LNCAP (cell line): ENCODE results near the gene PDK3.

ENCODE experiments used
- CTCF ChIP-seq: fragments of 450-650 bp; IDR thresholded peaks from 2 replicates; pipeline ENCODE4 v1.5.1; 2017; ENCODE audit warnings: mild to moderate bottlenecking

PDK3 gene

GRCh38 chrX:24464836-24465531, at the start of gene PDK3:
TSS of gene PDK3 (plus strand) at chrX:24465286. CDS start at chrX:24465456, 170 bp downstream.
- TF ChIP-seq CTCF = no peak

GRCh38 chrX:24415921-24416320, 49.2 kb upstream of the PDK3 start:
- no peak for TF ChIP-seq CTCF

- no peak for TF ChIP-seq CTCF
Observed at GRCh38 chrX:24423960-24424359, 41.1 kb upstream of the PDK3 start.

GRCh38 chrX:24424948-24425347, 40.1 kb upstream of the PDK3 start:
- no peak for TF ChIP-seq CTCF

- TF ChIP-seq CTCF = no peak
Observed at GRCh38 chrX:24425806-24426205, 39.3 kb upstream of the PDK3 start.

GRCh38 chrX:24426340-24426913, 38.7 kb upstream of the PDK3 start:
- no peak for TF ChIP-seq CTCF

- TF ChIP-seq CTCF = no peak
Observed at GRCh38 chrX:24426921-24427746, 38.0 kb upstream of the PDK3 start.
